ENCODE results near the gene SSPN.

- no peak for TF ChIP-seq POLR2AphosphoS5 (IDR thresholded peaks at IDR 0.05; ENCODE audit: low read depth, low read length)
- no peak for TF ChIP-seq POLR2A (IDR thresholded peaks at IDR 0.05; ENCODE audit: low read depth, low read length)
- no peak for TF ChIP-seq TAF1 (IDR thresholded peaks at IDR 0.05; ENCODE audit: borderline replicate concordance, low read depth, low read length)
These were observed 1.8 kb upstream of the SSPN start for GRCh38 chr12:26193539-26193938.

Data from GM12892 (cell line).